Measurements from ENCODE around the gene PHACTR4.
"Not testable (repeated sequence)": the region's sequence is repeated elsewhere in the genome, so short reads cannot be mapped to it uniquely, and the experiment has no call there.

Gene PHACTR4

DNA sequence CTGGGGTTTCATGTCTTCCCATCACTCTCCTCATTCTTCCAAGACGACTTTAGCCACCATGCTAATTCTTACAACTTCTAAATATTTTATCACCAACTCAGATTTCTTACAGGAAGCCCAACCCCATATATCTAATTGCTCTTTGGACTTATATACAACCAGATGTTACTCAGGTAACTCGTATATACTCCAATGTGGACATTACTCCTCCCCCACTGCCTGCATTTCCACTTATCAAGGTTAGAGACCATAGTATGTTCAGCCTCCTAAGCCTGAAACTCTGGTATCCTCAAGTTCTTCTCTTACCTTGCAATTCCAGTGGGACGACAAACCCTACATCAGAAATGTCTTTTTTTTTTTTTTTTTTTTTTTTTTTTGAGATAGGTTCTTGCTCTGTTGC is 133.6 kb downstream of the PHACTR4 start:
- DNase-seq (ENCODE audit: low spot score) = no peak

DNA sequence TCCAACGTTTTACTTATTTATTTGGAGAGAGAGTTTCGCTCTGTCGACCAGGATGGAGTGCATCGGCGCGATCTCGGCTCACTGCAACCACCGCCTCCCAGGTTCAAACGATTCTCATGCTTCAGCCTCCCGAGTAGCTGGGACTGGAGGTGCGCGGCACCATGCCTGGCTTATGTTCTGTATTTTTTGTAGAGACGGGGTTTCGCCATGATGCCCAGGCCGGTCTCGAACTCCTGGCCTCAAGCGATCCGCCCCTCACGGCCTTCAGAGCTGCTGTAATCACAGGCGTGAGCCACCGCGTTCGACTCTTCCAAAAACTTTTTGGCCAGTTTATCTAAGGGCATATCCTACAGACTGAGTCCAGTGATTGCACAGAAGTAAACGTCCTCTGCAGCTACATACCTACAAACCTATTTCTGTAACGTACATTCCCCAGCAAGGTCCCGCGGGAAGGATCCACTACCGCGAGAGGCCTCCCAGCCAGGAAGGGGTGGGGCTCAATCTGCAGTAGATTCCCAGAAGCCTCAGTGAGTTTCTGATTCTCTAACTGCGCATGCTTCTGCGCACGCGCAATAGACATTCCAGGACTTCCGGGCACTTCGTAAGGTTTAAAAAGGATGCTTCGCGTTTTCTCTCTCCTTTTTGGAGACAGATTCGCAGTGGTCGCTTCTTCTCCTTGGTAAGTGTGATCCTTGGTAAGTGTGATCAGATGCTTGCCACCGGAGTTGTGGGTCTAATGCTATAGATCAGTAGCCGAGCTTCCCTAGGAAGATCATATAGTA is 136.1 kb downstream of the PHACTR4 start, which contains the start of gene RCC1:
RCC1 (plus strand) TSS at position 638 of the 782 bp plus-strand sequence. CDS start 23,824 bp downstream, outside the sequence.
- peak; percentile 96 for DNase-seq (ENCODE audit: low spot score)

DNA sequence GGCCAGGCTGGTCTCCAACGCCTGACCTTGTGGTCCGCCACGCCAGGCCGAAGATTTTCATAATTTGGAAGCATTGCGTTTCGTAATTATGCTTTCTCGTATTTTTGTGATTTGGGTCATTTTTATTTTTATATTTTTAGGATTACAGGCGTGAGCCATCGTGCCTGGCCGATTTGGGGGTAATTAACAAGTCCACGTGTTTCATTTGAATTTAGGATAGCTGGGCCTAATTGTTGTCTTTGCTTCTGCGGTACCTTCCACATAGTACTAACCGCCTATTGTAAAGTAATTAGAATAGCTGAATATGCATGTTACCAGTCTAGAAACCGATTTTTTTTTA is 137.3 kb downstream of the PHACTR4 start:
- no peak for DNase-seq (ENCODE audit: low spot score)

GRCh38 chr1:28507247-28507645 is 137.7 kb downstream of the PHACTR4 start:
- no peak for DNase-seq (ENCODE audit: low spot score)

DNA sequence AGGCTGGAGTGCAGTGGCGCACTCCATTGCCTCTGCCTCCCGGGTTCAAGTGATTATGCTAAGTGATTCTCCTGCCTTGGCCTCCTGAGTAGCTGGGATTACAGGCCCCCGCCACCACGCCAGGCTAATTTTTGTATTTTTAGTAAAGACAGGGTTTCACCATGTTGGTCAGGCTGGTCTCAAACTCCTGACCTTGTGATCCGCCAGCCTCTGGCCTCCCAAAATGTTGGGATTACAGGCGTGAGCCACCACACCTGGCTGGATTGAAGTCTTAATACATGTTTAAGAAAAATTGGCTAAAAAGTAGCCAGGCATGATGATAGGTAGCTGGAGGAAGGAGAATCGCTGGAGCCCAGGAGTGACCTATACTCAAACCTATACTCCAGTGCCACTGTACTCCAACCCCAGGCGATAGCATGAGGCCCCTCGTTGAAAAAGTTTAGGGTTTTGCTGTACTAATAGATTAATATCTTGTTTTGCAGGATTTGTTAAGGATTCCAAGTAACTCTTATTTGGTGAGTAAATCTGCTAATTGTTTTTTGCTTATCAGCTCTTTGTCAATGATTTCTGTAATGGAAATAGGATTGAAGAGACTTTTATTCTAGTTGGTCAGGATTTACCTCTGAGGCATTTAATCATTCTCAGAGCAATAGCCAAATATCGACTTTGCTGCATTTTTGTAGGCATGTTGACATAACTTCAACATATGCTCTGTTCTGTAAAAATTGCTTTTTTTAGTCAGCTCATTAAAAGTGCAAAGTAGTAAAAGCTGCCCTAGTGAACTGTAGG is 138.3 kb downstream of the PHACTR4 start:
- DNase-seq (ENCODE audit: low spot score) = no peak

DNA sequence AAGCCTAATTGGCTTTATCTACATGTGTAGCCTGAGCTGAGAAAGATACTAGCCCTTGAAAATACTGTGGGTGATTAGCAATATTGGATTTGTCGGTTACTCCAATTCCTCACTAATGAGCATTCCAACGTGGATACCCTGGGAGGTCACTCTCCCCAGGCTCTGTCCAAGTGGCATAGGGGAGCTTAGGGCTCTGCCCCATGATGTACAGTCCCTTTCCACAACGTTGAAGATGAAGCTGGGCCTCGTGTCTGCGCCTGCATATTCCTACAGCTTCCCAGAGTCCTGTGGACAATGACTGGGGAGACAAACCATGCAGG is 138.9 kb downstream of the PHACTR4 start:
- no peak for DNase-seq (ENCODE audit: low spot score)

GRCh38 chr1:28509705-28510272 is 140.2 kb downstream of the PHACTR4 start:
- DNase-seq (ENCODE audit: low spot score) = no peak

DNA sequence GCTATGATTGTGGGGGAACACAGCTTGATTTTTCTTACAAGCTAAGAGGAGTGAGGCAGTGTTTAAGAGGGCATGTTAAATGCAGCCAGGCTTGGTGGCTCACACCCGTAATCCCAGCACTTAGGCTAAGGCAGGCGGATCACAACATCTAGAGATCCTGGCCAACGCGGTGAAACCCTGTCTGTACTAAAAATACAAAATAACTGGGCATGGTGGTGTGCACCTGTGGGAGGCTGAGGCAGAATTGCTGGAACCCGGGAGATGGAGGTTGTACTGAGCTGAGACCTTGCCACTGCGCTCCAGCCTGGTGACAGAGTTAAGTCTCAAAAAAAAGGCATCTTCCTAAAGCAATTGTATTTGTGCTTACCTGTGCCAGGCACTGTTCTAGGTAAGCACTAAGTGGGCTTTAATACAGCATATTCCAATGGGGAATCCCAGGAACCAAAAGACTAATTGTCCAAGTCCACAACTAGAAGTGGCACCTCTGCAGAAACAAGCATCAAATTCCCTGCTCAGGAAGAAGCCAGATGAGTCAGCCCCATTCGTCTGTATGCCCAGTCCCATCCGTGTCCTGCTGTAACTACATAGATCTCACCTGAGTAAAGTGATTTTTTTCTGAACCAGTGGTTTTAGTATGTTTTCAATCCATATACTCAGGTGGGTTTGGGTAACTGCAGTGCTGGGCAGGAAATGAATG is 140.9 kb downstream of the PHACTR4 start:
- DNase-seq (ENCODE audit: low spot score) = no peak

- DNase-seq (ENCODE audit: low spot score) = no peak
Measured at GRCh38 chr1:28510970-28511440, 141.5 kb downstream of the PHACTR4 start.

- no peak for DNase-seq (ENCODE audit: low spot score)
Measured at GRCh38 chr1:28512058-28512611, 142.6 kb downstream of the PHACTR4 start.

GRCh38 chr1:28514445-28514933 is 144.9 kb downstream of the PHACTR4 start:
- not testable (repeated sequence) for DNase-seq (ENCODE audit: low spot score)

- DNase-seq (ENCODE audit: low spot score) = no peak
Measured at GRCh38 chr1:28516518-28516956, 147.0 kb downstream of the PHACTR4 start.

DNA sequence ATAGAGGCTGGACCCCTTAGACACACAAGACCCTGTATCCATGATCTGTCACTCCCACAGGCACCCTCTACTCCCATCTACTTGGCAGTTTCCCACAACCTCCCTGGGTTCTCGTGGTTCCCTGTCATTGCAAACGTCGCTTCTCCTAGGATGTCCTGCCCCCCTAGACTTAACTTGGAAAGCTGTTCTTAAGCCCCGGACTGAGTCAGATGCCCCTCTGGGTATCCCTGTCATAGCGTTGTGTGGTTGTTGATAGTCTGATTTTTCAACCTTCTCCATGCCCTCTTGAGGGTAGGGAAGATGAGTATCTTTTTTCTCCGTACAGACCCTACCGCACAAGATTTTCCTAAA is 148.1 kb downstream of the PHACTR4 start:
- no peak for DNase-seq (ENCODE audit: low spot score)

DNA sequence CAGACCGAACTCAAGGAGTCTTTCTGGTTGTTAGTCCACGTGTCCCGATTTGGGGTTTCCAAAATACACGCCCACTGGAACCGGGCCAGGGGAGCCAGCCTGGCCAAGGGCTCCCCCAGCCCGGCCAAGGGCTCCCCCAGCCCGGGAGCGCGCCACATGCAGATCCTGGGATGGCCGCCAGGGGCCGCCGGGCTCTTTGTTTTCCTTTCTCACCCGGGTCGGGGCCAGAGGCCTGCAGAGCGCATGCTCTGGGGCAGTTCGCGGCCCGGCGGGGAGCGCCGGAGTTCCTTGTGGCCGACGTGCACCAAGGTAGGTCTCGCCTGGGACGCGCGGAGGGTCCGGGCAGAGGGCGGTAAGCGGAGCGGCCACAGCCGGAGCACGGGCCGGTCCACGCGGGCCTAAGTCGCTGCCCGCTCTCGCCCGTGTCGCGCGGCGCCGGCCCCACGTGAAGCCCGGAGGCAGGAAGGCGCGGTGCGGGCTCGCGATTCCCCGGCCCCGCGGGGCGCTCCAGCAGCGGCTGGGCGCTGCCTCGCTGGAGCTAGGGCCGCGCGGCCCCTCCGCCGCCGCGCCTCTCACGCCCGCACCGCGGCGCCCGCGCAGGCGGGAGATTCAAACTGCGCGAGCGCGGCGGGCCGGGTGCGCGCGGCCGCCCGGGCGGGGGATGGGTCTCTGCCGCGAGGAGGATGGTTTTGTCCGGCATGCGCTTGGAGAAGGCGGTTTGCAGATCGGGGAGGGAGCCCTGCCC is 148.6 kb downstream of the PHACTR4 start:
- peak; percentile 94 for DNase-seq (ENCODE audit: low spot score)

DNA sequence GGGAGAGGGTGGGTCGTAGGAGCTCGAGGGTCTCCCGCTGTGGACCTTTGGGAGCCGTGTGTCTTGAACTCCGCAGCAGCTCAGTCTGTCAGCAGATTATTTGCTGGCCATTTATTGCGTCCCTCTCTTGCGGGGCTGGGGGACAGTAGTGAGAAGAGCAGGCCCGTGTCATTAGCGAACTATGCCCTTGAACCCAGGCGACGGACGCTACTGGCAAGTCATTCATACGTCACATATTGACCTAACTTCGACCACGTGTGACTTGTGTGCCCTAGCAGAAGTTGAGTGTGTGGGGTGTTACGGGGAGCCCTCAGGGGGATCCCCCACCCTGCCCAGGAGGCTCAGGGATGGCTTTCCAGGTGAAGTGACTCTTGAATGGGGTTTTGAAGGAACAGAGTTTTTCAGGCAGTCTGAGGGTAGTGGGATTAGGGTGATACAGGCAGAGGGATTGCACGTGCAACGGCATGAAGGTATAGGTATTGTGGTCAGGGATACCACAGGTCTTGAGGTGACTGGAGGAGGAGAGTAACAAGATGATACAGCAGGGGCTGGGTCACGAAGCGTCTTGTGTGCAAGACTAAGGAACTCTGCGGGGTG is 149.3 kb downstream of the PHACTR4 start:
- no peak for DNase-seq (ENCODE audit: low spot score)

DNA sequence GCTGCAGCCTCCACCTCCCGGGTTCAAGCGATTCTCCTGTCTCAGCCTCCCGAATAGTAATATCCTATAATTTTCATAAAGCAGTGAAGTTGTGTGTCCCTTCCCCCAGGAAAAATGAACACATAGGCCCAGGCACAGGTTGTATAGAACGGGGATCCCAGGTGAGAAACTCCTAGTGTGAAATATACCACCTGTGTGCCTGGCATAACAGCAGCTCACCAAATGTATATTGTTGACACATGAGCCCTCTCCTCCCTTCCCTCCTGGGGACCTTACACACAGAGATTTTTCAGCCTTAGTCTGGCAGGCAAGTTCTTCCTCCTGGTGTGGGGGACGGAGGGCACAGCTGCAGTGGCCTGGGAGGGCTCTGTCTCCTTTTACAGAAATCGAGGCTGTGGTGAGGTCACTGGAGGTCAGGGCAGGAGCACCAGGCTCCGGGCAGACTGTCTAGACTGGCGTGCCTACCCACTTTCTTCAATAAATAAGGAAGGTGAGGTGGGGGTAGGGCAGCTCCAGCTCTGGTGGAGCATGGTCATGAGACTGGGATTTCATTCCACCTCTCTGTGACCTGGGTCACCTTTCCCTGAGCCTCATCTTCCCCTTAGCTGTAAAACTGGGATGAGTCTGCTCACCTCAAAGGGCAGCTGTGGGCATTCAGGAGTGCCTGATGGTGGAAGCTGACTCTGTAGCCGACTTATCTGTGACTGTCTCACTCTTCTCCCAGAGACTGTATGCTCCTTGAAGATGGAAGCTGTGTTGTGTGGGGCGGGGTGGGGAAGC is 150.6 kb downstream of the PHACTR4 start:
- no peak for DNase-seq (ENCODE audit: low spot score)

GRCh38 chr1:28520796-28521195 is 151.3 kb downstream of the PHACTR4 start:
- not testable (repeated sequence) for DNase-seq (ENCODE audit: low spot score)

GRCh38 chr1:28521502-28522164 is 152.1 kb downstream of the PHACTR4 start:
- no peak for DNase-seq (ENCODE audit: low spot score)

DNA sequence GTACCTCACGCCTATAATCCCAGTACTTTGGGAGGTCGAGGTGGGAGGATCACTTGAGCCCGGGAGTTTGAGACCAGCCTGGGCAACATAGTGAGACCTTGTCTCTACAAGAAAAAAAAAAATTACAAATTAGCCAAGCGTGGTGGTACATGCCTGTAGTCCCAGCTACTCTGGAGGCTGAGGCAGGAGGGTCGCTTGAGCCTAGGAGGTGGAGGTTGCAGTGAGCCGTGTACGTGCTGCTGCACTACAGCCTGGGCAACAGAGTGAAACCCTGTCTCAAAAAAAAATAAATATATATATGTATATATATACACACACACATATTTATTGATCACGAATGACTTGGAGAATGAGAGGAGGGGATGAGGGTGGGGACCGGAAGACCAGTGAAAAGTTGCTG is 153.0 kb downstream of the PHACTR4 start:
- not testable (repeated sequence) for DNase-seq (ENCODE audit: low spot score)
